SK-N-SH (cell line): ENCODE measurements around the gene GRAP. TPM values are rescaled to one million over a fixed set of nuclear protein-coding genes. Genes with fewer than 3 reads are reported as not detected.
A peak's percentile ranks its signal among the peaks of the same experiment; 100 is the strongest.

ENCODE experiments used
- CTCF ChIA-PET: fragments of 300-600, 350-600 bp; formaldehyde crosslinking; extraction: SDS; loops from one replicate; lab custom pipeline; 2021; lab: Yijun Ruan, JAX
- POLR2A ChIA-PET: fragments of 350-600 bp; sonication (Branson Sonifier 250); formaldehyde crosslinking; extraction: SDS; loops from one replicate; lab custom pipeline; 2020; ENCODE audit warnings: antibody characterized with exemption, inconsistent platforms; lab: Yijun Ruan, JAX
- DNase-seq: peaks from one replicate; pipeline ENCODE4 v3.0.0; 2012
- H2AFZ ChIP-seq: fragments of 200-600 bp; sonication (generic); 2 replicates; pipeline ENCODE4 v1.8.1; 2016; ENCODE audit warnings: antibody characterized with exemption, mild to moderate bottlenecking, low read depth
- H3F3A ChIP-seq: fragments of 200-600 bp; sonication (generic); replicated peaks from 2 replicates; pipeline ENCODE3; 2016; ENCODE audit warnings: antibody characterized with exemption, mild to moderate bottlenecking; ENCODE audit not compliant: insufficient read depth
- H3K27ac ChIP-seq, 2 experiments: fragments of 200-500 bp in 1 of 2; fragments of 200-600 bp in 1 of 2; sonication (Bioruptor generic) in 1 of 2; sonication (generic), shearing (Covaris generic) in 1 of 2; 2 replicates each; pipeline versions ENCODE4 v1.5.1 to v1.6.1; 2014 to 2016; ENCODE audit warnings: low read depth in 2 of 2, inconsistent platforms in 1 of 2, low read length in 1 of 2, mild to moderate bottlenecking in 1 of 2, mixed read lengths in 1 of 2
- H3K27me3 ChIP-seq: fragments of 200-600 bp; sonication (generic), shearing (Covaris generic); 2 replicates; pipeline ENCODE4 v1.6.1; 2016; ENCODE audit warnings: mixed run types; ENCODE audit not compliant: insufficient read depth
- H3K36me3 ChIP-seq, 2 experiments: fragments of 200-500 bp in 1 of 2; fragments of 200-600 bp in 1 of 2; sonication (Bioruptor generic) in 1 of 2; sonication (generic) in 1 of 2; replicated peaks in 1 of 2; 2 replicates each; pipeline versions ENCODE3 to v1.5.1; 2014 to 2016; ENCODE audit warnings: low read length in 1 of 2, mild to moderate bottlenecking in 1 of 2; ENCODE audit not compliant: insufficient read depth in 2 of 2, control insufficient read depth in 1 of 2
- H3K4me1 ChIP-seq, 2 experiments: fragments of 200-500 bp in 1 of 2; fragments of 200-600 bp in 1 of 2; sonication (Bioruptor generic) in 1 of 2; sonication (generic), shearing (Covaris generic) in 1 of 2; 2 replicates each; pipeline versions ENCODE4 v1.5.1 to v1.6.1; 2014 to 2016; ENCODE audit warnings: low read depth in 1 of 2, low read length in 1 of 2, mixed run types in 1 of 2; ENCODE audit not compliant: insufficient read depth in 2 of 2, control insufficient read depth in 1 of 2
- H3K4me2 ChIP-seq: fragments of 200-600 bp; sonication (generic), shearing (Covaris generic); 2 replicates; pipeline ENCODE4 v1.6.1; 2017; ENCODE audit warnings: mixed run types
- H3K4me3 ChIP-seq, 2 experiments: fragments of 200-500 bp in 1 of 2; fragments of 200-600 bp in 1 of 2; sonication (Bioruptor generic) in 1 of 2; sonication (generic), shearing (Covaris generic) in 1 of 2; 2 replicates each; pipeline versions ENCODE4 v1.5.1 to v1.8.1; 2014 to 2016; ENCODE audit warnings: low read depth in 2 of 2, inconsistent platforms in 1 of 2, low read length in 1 of 2, mild to moderate bottlenecking in 1 of 2, mixed read lengths in 1 of 2, moderate library complexity in 1 of 2
- H3K79me2 ChIP-seq: fragments of 200-600 bp; sonication (generic); 2 replicates; pipeline ENCODE4 v1.8.1; 2017; ENCODE audit warnings: mild to moderate bottlenecking; ENCODE audit not compliant: insufficient read depth
- H3K9ac ChIP-seq: fragments of 200-600 bp; sonication (generic); 2 replicates; pipeline ENCODE4 v1.6.1; 2017; ENCODE audit warnings: mixed run types
- H3K9me2 ChIP-seq: fragments of 200-600 bp; sonication (generic); 2 replicates; pipeline ENCODE4 v1.6.1; 2017; ENCODE audit warnings: mixed run types
- H3K9me3 ChIP-seq: fragments of 200-600 bp; sonication (generic); 2 replicates; pipeline ENCODE4 v1.6.1; 2017; ENCODE audit warnings: mixed run types, mild to moderate bottlenecking, moderate library complexity
- H4K20me1 ChIP-seq: fragments of 200-600 bp; sonication (generic); 2 replicates; pipeline ENCODE4 v1.6.1; 2017; ENCODE audit warnings: mild to moderate bottlenecking, mixed run types; ENCODE audit not compliant: insufficient read depth
- CTCF ChIP-seq: fragments of 200-600 bp; sonication (generic); IDR thresholded peaks from 2 replicates; pipeline ENCODE4 v1.6.1; 2017; ENCODE audit warnings: antibody characterized with exemption, mild to moderate bottlenecking, moderate library complexity
- GATA2 ChIP-seq: sonication (generic); formaldehyde crosslinking; IDR thresholded peaks from 2 replicates; pipeline ENCODE4 v1.5.0; 2020; ENCODE audit warnings: mild to moderate bottlenecking, missing genetic modification reagents
- IRF3 ChIP-seq: fragments of 150-350 bp; IDR thresholded peaks from 2 replicates; pipeline ENCODE4 v1.6.1; 2016; ENCODE audit warnings: mild to moderate bottlenecking, low read depth, low read length
- JUND ChIP-seq: IDR thresholded peaks from 2 replicates; pipeline ENCODE4 v1.4.0; 2012
- MEF2A ChIP-seq: IDR thresholded peaks from 2 replicates; pipeline ENCODE4 v1.4.0; 2012; ENCODE audit warnings: low read depth, borderline replicate concordance
- PBX3 ChIP-seq: IDR thresholded peaks from 2 replicates; pipeline ENCODE4; 2012
- POLR2AphosphoS5 ChIP-seq: IDR thresholded peaks from 2 replicates; pipeline ENCODE4 v1.6.1; 2012; ENCODE audit warnings: low read depth, low read length
- TCF12 ChIP-seq: IDR thresholded peaks from 2 replicates; pipeline ENCODE4 v1.4.0; 2012
- WGBS: methylation state at CpG from one replicate; pipeline ENCODE4 v1.1.6; 2017; ENCODE audit warnings: low lambda C conversion rate; 5-methylcytosine and 5-hydroxymethylcytosine counted together
- polyA plus RNA-seq, 3 experiments: library from polyadenylated mRNA; depleted of rRNA; stranded (reverse); fragments of >200 nt; gene quantifications; 2 replicates each; pipeline ENCODE4 v1.2.3, GENCODE V29; 2012

GRAP gene
- polyA plus RNA-seq, 1 of the 3 experiments (the other 2 are of a cell fraction) = 0.02 TPM

GRCh38 chr17:19023209-19023999 is 23.4 kb downstream of the GRAP start:
- DNase-seq = no peak
- TF ChIP-seq CTCF = no peak
- no peak for TF ChIP-seq PBX3
- no peak for TF ChIP-seq IRF3
- TF ChIP-seq POLR2AphosphoS5 = no peak
- TF ChIP-seq MEF2A = no peak
- TF ChIP-seq JUND = no peak
- TF ChIP-seq, all 33 proteins: peak for 0
- no peak overlapping the region for H2AFZ ChIP-seq
- peaks cover 5% of the 10 kb centered on the region for H3F3A ChIP-seq
- no peak overlapping the region; a peak in 1 of 4 replicates for H3K27ac ChIP-seq
- no peaks in the 10 kb centered on the region for H3K9me3 ChIP-seq
- no peaks in the 10 kb centered on the region for H3K79me2 ChIP-seq
- ChIA-PET CTCF (interaction anchor here (1.3 to 3.6 kb wide), 2 partner anchors 45 to 63 kb away, joined by 3 to 26 read pairs; no protein-coding TSS in a partner anchor), POLR2A (interaction anchor here (1.1 kb wide), 2 partner anchors 60 to 62 kb away, joined by 3 read pairs; no protein-coding TSS in a partner anchor)
- H3K9me2 ChIP-seq = no peaks in the 10 kb centered on the region
- no peaks in the 10 kb centered on the region for H3K27me3 ChIP-seq
- no peak overlapping the region for H3K4me2 ChIP-seq
- H3K4me3 ChIP-seq = no peak overlapping the region
- H3K36me3 ChIP-seq = no peaks in the 10 kb centered on the region
- H3K4me1 ChIP-seq = peaks cover 0 to 14% of the 10 kb centered on the region in 2 experiments; a peak in 1 of 4 replicates
- WGBS = 78% methylated on average over 5 of the region's 9 CpGs
- no peak overlapping the region for H3K9ac ChIP-seq
- no peaks in the 10 kb centered on the region for H4K20me1 ChIP-seq

GRCh38 chr17:19022747-19023146 is 24.0 kb downstream of the GRAP start:
- POLR2A ChIA-PET = interaction anchor here (1.1 kb wide), 2 partner anchors 59 to 62 kb away, joined by 3 read pairs; no protein-coding TSS in a partner anchor
- WGBS = 87% methylated on average over 5 of the region's 6 CpGs
- H3K36me3 ChIP-seq = no peaks in the 10 kb centered on the region
- H3K27ac ChIP-seq = peak overlapping the region in 1 of 2 experiments; percentile 1; a peak in 1 of 4 replicates
- no peaks in the 10 kb centered on the region for H3K79me2 ChIP-seq
- H3K9me3 ChIP-seq = no peaks in the 10 kb centered on the region
- no peaks in the 10 kb centered on the region for H3K27me3 ChIP-seq
- H3K9ac ChIP-seq = no peak overlapping the region
- no peak overlapping the region for H2AFZ ChIP-seq
- CTCF ChIA-PET = interaction anchor here (3.6 kb wide), 1 partner anchor 62 kb away, joined by 26 read pairs; no protein-coding TSS in a partner anchor
- peaks cover 0 to 14% of the 10 kb centered on the region in 2 experiments; a peak in 1 of 4 replicates for H3K4me1 ChIP-seq
- peak; percentile 64 for TF ChIP-seq GATA2 (CRISPR knock-in tag)
- TF ChIP-seq TCF12 = no peak
- no peak overlapping the region for H3K4me3 ChIP-seq
- H4K20me1 ChIP-seq = no peaks in the 10 kb centered on the region
- peaks cover 5% of the 10 kb centered on the region for H3F3A ChIP-seq
- no peak for DNase-seq
- H3K9me2 ChIP-seq = no peaks in the 10 kb centered on the region
- no peak overlapping the region for H3K4me2 ChIP-seq
